ENCODE results near the gene TBPL1. TPM values are rescaled to one million over a fixed set of nuclear protein-coding genes. Genes with fewer than 3 reads are reported as not detected.

Gene TBPL1
- total and polyA plus RNA-seq, 4 donors, result 5.4 to 34.6 (median 11.5) TPM

GRCh38 chr6:134039116-134039515, 86.1 kb downstream of the TBPL1 start:
- H3K9me3 ChIP-seq (ENCODE audit: control insufficient read depth in 4 of 4, low read length in 3 of 4), result no peaks in the 10 kb centered on the region
- TF ChIP-seq GABPA (IDR thresholded peaks at IDR 0.05 in 1 of 2, conservative IDR thresholded peaks at IDR 0.05 in 1 of 2) (no peak), MAX (IDR thresholded peaks at IDR 0.05) (no peak), FOXA2 (IDR thresholded peaks at IDR 0.05) (no peak), EGR1 (IDR thresholded peaks at IDR 0.05; ENCODE audit: low read depth in 2 of 2) (no peak), ATF3 (IDR thresholded peaks at IDR 0.05) (no peak), NR2F2 (IDR thresholded peaks at IDR 0.05) (no peak), YY1 (IDR thresholded peaks at IDR 0.05) (no peak), RAD21 (IDR thresholded peaks at IDR 0.05) (no peak), REST (IDR thresholded peaks at IDR 0.05) (no peak)
- no peaks in the 10 kb centered on the region for H3K36me3 ChIP-seq (ENCODE audit: control insufficient read depth in 4 of 4, insufficient read depth in 3 of 4, low read depth in 1 of 4, low read length in 3 of 4)
- H3K4me1 ChIP-seq (ENCODE audit: control insufficient read depth in 4 of 4, insufficient read depth in 4 of 4, low read length in 3 of 4), result no peaks in the 10 kb centered on the region
- 85% methylated on average over 1 of the region's 1 CpG for whole genome bisulfite sequencing
- no peak overlapping the region for H3K4me3 ChIP-seq (ENCODE audit: low read depth in 1 of 3, low read length in 3 of 3)
- no peak overlapping the region for H3K27ac ChIP-seq (ENCODE audit: low read depth in 1 of 2, low read length in 2 of 2)
- DNase-seq (ENCODE audit: low spot score), result no peak
- no peaks in the 10 kb centered on the region for H3K27me3 ChIP-seq (ENCODE audit: control insufficient read depth in 4 of 4, insufficient read depth in 4 of 4, low read length in 3 of 4)
- H3K9ac ChIP-seq (ENCODE audit: low read depth in 1 of 2, low read length in 2 of 2), result no peak overlapping the region

Small RNA genes within 50 kb of the gene (small RNA-seq; reads per million reads assigned to genes)
- gene AL449363.1, result not detected

Other genes starting within 250 kb of the TBPL1 start
- 1 to 10 TPM in 1 of 2 donors, under 1 TPM in 1; 0.67 to 1.1 TPM for gene TCF21, start 64.1 kb upstream of the TBPL1 start, total RNA-seq
- 1 to 10 TPM in 1 of 2 donors, under 1 TPM in 1; 0.57 to 1.0 TPM for gene TCF21, start 64.1 kb upstream of the TBPL1 start, polyA plus RNA-seq
- 1 to 10 TPM; 2.2 TPM for gene SLC2A12, start 99.4 kb downstream of the TBPL1 start, total RNA-seq
- under 1 TPM; 0.36 to 0.42 TPM for gene SLC2A12, start 99.4 kb downstream of the TBPL1 start, polyA plus RNA-seq

Data from liver (tissue), 10 donors.